Activated CD4-positive, alpha-beta memory T cell treated with anti-CD3 and anti-CD28 coated beads, Interleukin-2, amount 10 ng/mL, durations not matched to agents 7 days and 5 days (primary cell): Measurements from ENCODE around the gene PLEKHG5. TPM values are rescaled to one million over a fixed set of nuclear protein-coding genes. Genes with fewer than 3 reads are reported as not detected.

Experiments
- CTCF ChIA-PET: fragments of 350-600 bp; sonication (Branson Sonifier 250); formaldehyde crosslinking; loops from one replicate; lab custom pipeline; 2021; ENCODE audit warnings: antibody characterized with exemption, inconsistent platforms; lab: Charles Lee
- POLR2A ChIA-PET: fragments of 350-600 bp; sonication (Branson Sonifier 250); formaldehyde crosslinking; loops from one replicate; lab custom pipeline; 2021; ENCODE audit warnings: antibody characterized with exemption; lab: Charles Lee
- DNase-seq: peaks from one replicate; pipeline ENCODE4 v3.0.0-alpha.2; 2020
- H3K27ac Mint-ChIP-seq: one replicate; pipeline ENCODE4 v1.8.0; 2021; ENCODE audit warnings: mild to moderate bottlenecking, mixed read lengths
- H3K27me3 Mint-ChIP-seq: one replicate; pipeline ENCODE4 v1.8.0; 2021; ENCODE audit warnings: mixed read lengths
- H3K36me3 Mint-ChIP-seq: one replicate; pipeline ENCODE4 v1.8.0; 2021; ENCODE audit warnings: low read depth, mixed read lengths
- H3K4me1 Mint-ChIP-seq: one replicate; pipeline ENCODE4 v1.8.0; 2021; ENCODE audit warnings: mixed read lengths
- H3K4me3 Mint-ChIP-seq: one replicate; pipeline ENCODE4 v1.8.0; 2021; ENCODE audit warnings: mild to moderate bottlenecking, mixed read lengths
- H3K9me3 Mint-ChIP-seq: one replicate; pipeline ENCODE4 v1.8.0; 2021; ENCODE audit warnings: mixed read lengths
- total RNA-seq, 2 experiments: library from RNA; stranded (reverse); gene quantifications; one replicate each; pipeline ENCODE4 v1.2.3, GENCODE V29; 2021

The PLEKHG5 gene
- total RNA-seq, 2 experiments from 2014 or later = 1.7 to 2.3 TPM

GRCh38 chr1:6519935-6520671 is 28.6 kb upstream of the PLEKHG5 start:
- no peak for DNase-seq
- Mint-ChIP-seq H3K4me3 (no peak overlapping the region), H3K36me3 (peaks cover 8% of the 10 kb centered on the region), H3K27ac (no peak overlapping the region), H3K27me3 (no peaks in the 10 kb centered on the region), H3K4me1 (peaks cover 2% of the 10 kb centered on the region), H3K9me3 (no peaks in the 10 kb centered on the region)
- CTCF ChIA-PET = interaction anchor here (1.5 kb wide), 1 partner anchor 30 kb away, joined by 4 read pairs; no protein-coding TSS in a partner anchor
- POLR2A ChIA-PET = no interaction called here

DNA sequence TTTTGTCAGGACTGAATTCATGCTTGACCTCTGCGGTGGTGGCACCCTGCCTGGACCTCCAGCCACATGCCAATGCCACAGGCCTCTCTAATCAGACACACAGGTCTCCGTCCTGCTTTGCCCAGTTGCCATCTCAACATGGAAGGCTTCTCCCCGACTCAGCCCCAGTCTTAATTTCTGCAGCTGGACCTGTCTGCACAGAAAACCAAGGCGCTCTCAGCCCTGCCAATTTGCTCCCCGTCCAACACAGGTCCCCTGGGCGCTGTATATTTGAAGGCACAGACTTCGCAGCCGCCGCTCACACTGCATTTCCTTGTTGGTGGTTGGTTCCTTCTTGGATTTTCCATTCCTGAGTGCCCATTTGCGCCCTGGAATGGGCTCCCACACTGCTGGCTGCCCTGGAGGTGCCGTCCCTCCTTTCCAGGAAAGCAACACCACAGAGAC is 28.0 kb upstream of the PLEKHG5 start:
- ChIA-PET CTCF (no interaction called here), POLR2A (no interaction called here)
- H3K9me3 Mint-ChIP-seq = no peaks in the 10 kb centered on the region
- H3K27me3 Mint-ChIP-seq = no peaks in the 10 kb centered on the region
- H3K4me1 Mint-ChIP-seq = peaks cover 2% of the 10 kb centered on the region
- DNase-seq = no peak
- no peak overlapping the region for H3K4me3 Mint-ChIP-seq
- no peak overlapping the region for H3K27ac Mint-ChIP-seq
- peaks cover 7% of the 10 kb centered on the region for H3K36me3 Mint-ChIP-seq

- ChIA-PET CTCF (interaction anchor here (0.6 kb wide), 1 partner anchor 1153 kb away, joined by 3 read pairs; no protein-coding TSS in a partner anchor), POLR2A (no interaction called here)
- Mint-ChIP-seq H3K27me3 (no peaks in the 10 kb centered on the region), H3K4me1 (peaks cover 2% of the 10 kb centered on the region), H3K4me3 (no peak overlapping the region), H3K27ac (no peak overlapping the region), H3K36me3 (no peaks in the 10 kb centered on the region), H3K9me3 (no peaks in the 10 kb centered on the region)
- no peak for DNase-seq
Measured at GRCh38 chr1:6517435-6517851, 26.0 kb upstream of the PLEKHG5 start.

DNA sequence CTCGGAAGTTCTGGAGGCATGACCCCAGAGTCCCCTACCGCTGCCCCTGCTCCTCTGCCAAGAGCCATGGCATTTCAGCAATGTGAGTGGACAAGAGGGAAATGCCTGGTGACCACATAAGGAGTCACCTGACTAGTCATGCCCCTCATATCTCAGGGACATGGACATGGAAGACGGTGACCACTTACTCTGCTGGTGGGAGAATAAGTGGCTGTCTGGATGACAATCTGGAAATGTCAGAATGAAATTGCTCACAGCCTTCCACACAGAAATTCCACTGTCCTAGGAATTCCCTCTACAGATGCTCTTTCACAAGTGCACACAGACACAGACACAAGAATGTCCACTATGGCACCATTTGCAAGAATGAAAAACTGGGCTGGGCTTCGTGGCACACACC is 24.3 kb upstream of the PLEKHG5 start:
- H3K27ac Mint-ChIP-seq = no peak overlapping the region
- H3K4me1 Mint-ChIP-seq = no peaks in the 10 kb centered on the region
- ChIA-PET POLR2A (no interaction called here), CTCF (interaction anchor here (1.4 kb wide), 1 partner anchor 9 kb away, joined by 3 read pairs; no protein-coding TSS in a partner anchor)
- no peaks in the 10 kb centered on the region for H3K27me3 Mint-ChIP-seq
- no peak for DNase-seq
- no peaks in the 10 kb centered on the region for H3K9me3 Mint-ChIP-seq
- H3K4me3 Mint-ChIP-seq = no peak overlapping the region
- no peaks in the 10 kb centered on the region for H3K36me3 Mint-ChIP-seq

- Mint-ChIP-seq H3K4me3 (no peak overlapping the region), H3K27me3 (no peaks in the 10 kb centered on the region), H3K9me3 (no peaks in the 10 kb centered on the region), H3K27ac (no peak overlapping the region), H3K4me1 (no peaks in the 10 kb centered on the region), H3K36me3 (no peaks in the 10 kb centered on the region)
- ChIA-PET POLR2A (interaction anchor here (2.0 kb wide), 1 partner anchor 40 kb away, joined by 5 read pairs; no protein-coding TSS in a partner anchor), CTCF (no interaction called here)
- no peak for DNase-seq
Measured at GRCh38 chr1:6513320-6513801, 21.9 kb upstream of the PLEKHG5 start.

DNA sequence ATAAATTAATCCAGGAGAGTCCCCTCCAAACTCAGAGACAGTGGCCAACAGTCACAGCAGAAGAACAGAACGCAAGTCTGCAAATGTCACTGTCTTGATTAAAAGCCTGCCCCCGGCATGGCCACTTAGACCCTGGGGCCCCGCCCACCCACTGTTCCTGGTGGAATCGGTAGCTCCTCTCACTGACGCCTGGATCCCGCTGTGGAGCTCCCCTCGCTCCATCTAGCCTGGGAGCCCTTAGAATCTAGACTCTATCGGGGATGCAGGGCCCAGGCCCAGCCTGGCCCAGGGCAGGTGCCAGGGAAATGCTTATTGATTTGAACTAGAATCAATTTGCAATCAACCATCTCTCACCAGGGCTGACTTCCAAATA is 21.4 kb upstream of the PLEKHG5 start:
- Mint-ChIP-seq H3K27me3 (no peaks in the 10 kb centered on the region), H3K4me1 (no peaks in the 10 kb centered on the region), H3K9me3 (no peaks in the 10 kb centered on the region), H3K4me3 (no peak overlapping the region), H3K36me3 (no peaks in the 10 kb centered on the region), H3K27ac (no peak overlapping the region)
- ChIA-PET CTCF (interaction anchor here (0.8 to 1.4 kb wide), 2 partner anchors 9 to 11 kb away, joined by 3 to 4 read pairs; no protein-coding TSS in a partner anchor), POLR2A (no interaction called here)
- no peak for DNase-seq

DNA sequence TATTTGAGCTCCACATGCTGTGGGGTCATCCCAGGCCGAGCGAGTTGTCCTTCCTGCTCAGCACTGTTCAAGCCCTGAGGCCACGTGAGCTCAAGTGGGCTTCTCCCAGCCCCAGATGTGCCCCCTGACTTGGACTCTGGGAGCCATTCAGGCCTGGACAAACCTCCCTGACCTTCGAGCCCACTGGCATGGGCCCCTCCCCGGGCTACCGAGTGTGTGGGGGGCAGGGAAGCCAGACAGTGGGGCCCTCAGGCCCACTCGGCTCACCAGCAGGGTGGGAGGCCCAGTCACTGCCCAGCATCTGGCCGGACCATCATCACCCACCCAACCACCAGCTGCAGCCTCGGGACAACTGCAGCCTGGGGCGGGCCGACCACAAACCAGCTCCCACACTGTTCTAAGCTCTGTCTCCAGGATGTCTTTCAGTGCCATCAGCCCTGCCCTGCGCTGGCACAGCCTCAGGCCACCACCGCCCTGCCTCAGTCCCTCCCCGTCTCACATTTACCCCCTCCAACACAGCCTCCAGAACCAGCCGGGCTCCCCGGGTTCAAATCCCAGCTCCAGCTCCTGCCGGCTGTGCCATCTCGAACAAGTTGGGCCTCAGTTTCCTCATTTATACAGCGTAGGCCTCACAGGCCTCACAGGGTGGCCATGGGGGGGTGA is 20.9 kb upstream of the PLEKHG5 start:
- no peak overlapping the region for H3K4me3 Mint-ChIP-seq
- no peak for DNase-seq
- ChIA-PET CTCF (interaction anchor here (0.8 to 1.4 kb wide), 2 partner anchors 10 to 11 kb away, joined by 3 to 4 read pairs; no protein-coding TSS in a partner anchor), POLR2A (no interaction called here)
- H3K27ac Mint-ChIP-seq = no peak overlapping the region
- no peaks in the 10 kb centered on the region for H3K27me3 Mint-ChIP-seq
- no peaks in the 10 kb centered on the region for H3K4me1 Mint-ChIP-seq
- no peaks in the 10 kb centered on the region for H3K9me3 Mint-ChIP-seq
- no peaks in the 10 kb centered on the region for H3K36me3 Mint-ChIP-seq

- no peaks in the 10 kb centered on the region for H3K4me1 Mint-ChIP-seq
- H3K4me3 Mint-ChIP-seq = no peak overlapping the region
- no peak for DNase-seq
- no peak overlapping the region for H3K27ac Mint-ChIP-seq
- no peaks in the 10 kb centered on the region for H3K27me3 Mint-ChIP-seq
- no peaks in the 10 kb centered on the region for H3K36me3 Mint-ChIP-seq
- CTCF ChIA-PET = interaction anchor here (1.4 kb wide), 1 partner anchor 12 kb away, joined by 4 read pairs; no protein-coding TSS in a partner anchor
- H3K9me3 Mint-ChIP-seq = no peaks in the 10 kb centered on the region
- POLR2A ChIA-PET = no interaction called here
Measured at GRCh38 chr1:6511561-6512244, 20.2 kb upstream of the PLEKHG5 start.

GRCh38 chr1:6511056-6511455 is 19.6 kb upstream of the PLEKHG5 start:
- POLR2A ChIA-PET = no interaction called here
- no peak for DNase-seq
- Mint-ChIP-seq H3K36me3 (no peaks in the 10 kb centered on the region), H3K27me3 (no peaks in the 10 kb centered on the region), H3K9me3 (no peaks in the 10 kb centered on the region), H3K4me3 (no peak overlapping the region), H3K27ac (no peak overlapping the region), H3K4me1 (no peaks in the 10 kb centered on the region)
- CTCF ChIA-PET = no interaction called here

DNA sequence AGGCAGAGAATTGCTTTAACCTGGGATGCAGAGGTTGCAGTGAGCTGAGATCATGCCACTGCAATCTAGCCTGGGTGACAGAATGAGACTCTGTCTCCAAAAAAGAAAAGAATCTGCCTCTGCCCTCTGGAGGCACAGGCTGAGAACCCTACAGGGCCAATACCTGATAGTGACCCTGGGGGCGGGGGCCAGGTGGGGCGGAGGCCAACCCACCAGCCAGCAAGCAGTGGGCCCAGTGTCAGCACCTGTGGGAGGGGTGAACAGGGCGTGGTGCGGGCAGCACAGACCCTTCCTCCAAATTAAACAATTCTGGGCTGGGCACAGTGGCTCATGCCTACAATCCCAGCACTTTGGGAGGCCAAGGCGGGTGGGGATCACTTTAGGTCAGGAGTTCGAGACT is 19.0 kb upstream of the PLEKHG5 start:
- no peaks in the 10 kb centered on the region for H3K9me3 Mint-ChIP-seq
- ChIA-PET CTCF (interaction anchor here (1.1 kb wide), 1 partner anchor 24 kb away, joined by 3 read pairs; no protein-coding TSS in a partner anchor), POLR2A (no interaction called here)
- no peaks in the 10 kb centered on the region for H3K4me1 Mint-ChIP-seq
- H3K27ac Mint-ChIP-seq = no peak overlapping the region
- H3K27me3 Mint-ChIP-seq = no peaks in the 10 kb centered on the region
- no peak overlapping the region for H3K4me3 Mint-ChIP-seq
- DNase-seq = no peak
- H3K36me3 Mint-ChIP-seq = no peaks in the 10 kb centered on the region

DNA sequence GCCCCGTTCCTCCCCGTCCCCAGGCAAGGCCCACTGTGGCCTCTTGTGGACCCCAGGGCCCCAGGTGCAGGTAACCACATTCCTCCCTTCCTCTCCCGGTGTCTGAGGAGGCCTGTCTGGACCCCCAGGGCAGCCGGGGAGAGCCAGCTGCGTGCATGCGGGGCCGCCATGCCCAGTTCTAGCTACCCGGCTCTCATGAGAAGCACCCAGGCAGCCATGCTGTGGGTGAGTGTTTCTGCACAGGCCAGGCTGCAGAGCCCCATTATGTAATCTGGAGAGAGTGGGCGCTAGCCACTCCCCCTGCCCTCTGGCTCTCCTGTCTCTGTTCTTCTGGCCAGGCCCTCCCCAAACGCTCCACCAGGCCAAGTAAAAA is 18.4 kb upstream of the PLEKHG5 start:
- H3K9me3 Mint-ChIP-seq = no peaks in the 10 kb centered on the region
- H3K4me3 Mint-ChIP-seq = no peak overlapping the region
- POLR2A ChIA-PET = no interaction called here
- no peaks in the 10 kb centered on the region for H3K27me3 Mint-ChIP-seq
- no peak overlapping the region for H3K27ac Mint-ChIP-seq
- no peak for DNase-seq
- no peaks in the 10 kb centered on the region for H3K4me1 Mint-ChIP-seq
- CTCF ChIA-PET = interaction anchor here (1.1 kb wide), 1 partner anchor 24 kb away, joined by 3 read pairs; no protein-coding TSS in a partner anchor
- H3K36me3 Mint-ChIP-seq = no peaks in the 10 kb centered on the region

GRCh38 chr1:6509220-6509918 is 17.9 kb upstream of the PLEKHG5 start:
- no peak overlapping the region for H3K27ac Mint-ChIP-seq
- DNase-seq = no peak
- no peaks in the 10 kb centered on the region for H3K9me3 Mint-ChIP-seq
- ChIA-PET CTCF (interaction anchor here (1.1 kb wide), 1 partner anchor 23 kb away, joined by 3 read pairs; no protein-coding TSS in a partner anchor), POLR2A (no interaction called here)
- no peaks in the 10 kb centered on the region for H3K4me1 Mint-ChIP-seq
- no peaks in the 10 kb centered on the region for H3K36me3 Mint-ChIP-seq
- no peaks in the 10 kb centered on the region for H3K27me3 Mint-ChIP-seq
- H3K4me3 Mint-ChIP-seq = no peak overlapping the region
